Anterior cingulate cortex (tissue), 58 donors: ENCODE results near the gene HCAR1.
"Not testable (repeated sequence)": the region's sequence is repeated elsewhere in the genome, so short reads cannot be mapped to it uniquely, and the experiment has no call there.

ENCODE experiments used
- DNase-seq, 58 donors: peaks; one replicate each; lab custom pipeline; 2025; lab: John Stamatoyannopoulos, UW

The HCAR1 gene

DNA sequence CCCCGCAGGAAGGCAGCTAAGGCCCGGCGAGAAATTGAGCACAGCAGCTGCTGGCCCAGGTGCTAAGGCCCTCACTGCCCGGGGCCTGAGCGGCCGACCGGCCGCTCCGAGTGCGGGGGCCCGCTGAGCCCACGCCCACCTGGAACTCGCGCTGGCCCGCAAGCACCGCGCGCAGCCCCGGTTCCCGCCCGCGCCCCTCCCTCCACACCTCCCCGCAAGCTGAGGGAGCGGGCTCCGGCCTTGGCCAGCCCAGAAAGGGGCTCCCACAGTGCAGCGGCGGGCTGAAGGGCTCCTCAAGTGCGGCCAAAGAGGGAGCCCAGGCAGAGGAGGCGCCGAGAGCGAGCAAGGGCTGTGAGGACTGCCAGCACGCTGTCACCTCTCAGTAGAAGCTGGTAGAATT lies 53.9 kb downstream of the HCAR1 start:
- DNase-seq, result not testable (repeated sequence)
